HepG2 (cell line): ENCODE results near the gene BRI3BP. TPM values are rescaled to one million over a fixed set of nuclear protein-coding genes. Genes with fewer than 3 reads are reported as not detected.

ENCODE experiments used
- ATRX ChIP-seq: sonication (generic); formaldehyde crosslinking; IDR thresholded peaks from 2 replicates; pipeline ENCODE4 v1.4.0; 2020; ENCODE audit warnings: missing genetic modification reagents, borderline replicate concordance
- GRHL1 ChIP-seq: sonication (generic); formaldehyde crosslinking; conservative IDR thresholded peaks from 2 replicates; pipeline ENCODE4 v1.8.0; 2022; ENCODE audit warnings: missing genetic modification reagents
- HOXA7 ChIP-seq: sonication (generic); formaldehyde crosslinking; IDR thresholded peaks from 2 replicates; pipeline ENCODE4 v1.8.1; 2022; ENCODE audit warnings: mild to moderate bottlenecking, missing genetic modification reagents, moderate library complexity
- MTA1 ChIP-seq: sonication (generic); formaldehyde crosslinking; IDR thresholded peaks from 2 replicates; pipeline ENCODE4 v1.4.0; 2020; ENCODE audit warnings: missing genetic modification reagents, mild to moderate bottlenecking, borderline replicate concordance
- NAIF1 ChIP-seq: sonication (generic); formaldehyde crosslinking; IDR thresholded peaks from 2 replicates; pipeline ENCODE4 v1.5.0; 2020; ENCODE audit warnings: mild to moderate bottlenecking, missing genetic modification reagents, borderline replicate concordance
- PAX8 ChIP-seq: sonication (generic); formaldehyde crosslinking; IDR thresholded peaks from 2 replicates; pipeline ENCODE4 v1.8.0; 2022; ENCODE audit warnings: mild to moderate bottlenecking, missing genetic modification reagents, borderline replicate concordance
- TARDBP ChIP-seq: sonication (generic); formaldehyde crosslinking; IDR thresholded peaks from 2 replicates; pipeline ENCODE4 v1.8.0; 2022; ENCODE audit warnings: mild to moderate bottlenecking, missing genetic modification reagents
- XRCC5 ChIP-seq: fragments of 200-400 bp; formaldehyde crosslinking; optimal IDR thresholded peaks from 2 replicates; pipeline ENCODE3; 2017; ENCODE audit warnings: mild to moderate bottlenecking, low read length
- ZBTB40 ChIP-seq, 2 experiments: fragments of 450-650 bp in 1 of 2; sonication (generic) in 1 of 2; formaldehyde crosslinking in 1 of 2; IDR thresholded peaks; 2 replicates each; pipeline versions ENCODE4 v1.6.1 to v1.8.0; 2016 to 2022; ENCODE audit warnings: antibody characterized with exemption in 1 of 2, mild to moderate bottlenecking in 1 of 2, missing genetic modification reagents in 1 of 2
- ZNF563 ChIP-seq: sonication (generic); formaldehyde crosslinking; IDR thresholded peaks from 2 replicates; pipeline ENCODE4 v1.8.0; 2022; ENCODE audit warnings: mild to moderate bottlenecking, moderate library complexity, missing genetic modification reagents
- ZNF687 ChIP-seq: sonication (generic); formaldehyde crosslinking; IDR thresholded peaks from 2 replicates; pipeline ENCODE4 v1.5.1; 2020; ENCODE audit warnings: mild to moderate bottlenecking, missing genetic modification reagents, moderate library complexity
- polyA plus RNA-seq, 8 experiments: library from polyadenylated mRNA; depleted of rRNA in 3 of 8; stranded (reverse) in 7 of 8; unstranded in 1 of 8; fragments of >200 nt; fragmentation: Illumina TruSeq in 4 of 8; extraction: Trizol in 4 of 8; gene quantifications; 2 replicates each; pipeline versions ENCODE4 v1.2.1 to v1.2.3, GENCODE V29; 2011 to 2016; ENCODE audit warnings: low read depth in 4 of 8, missing spikeins in 1 of 8, mixed read lengths in 1 of 8; ENCODE audit not compliant: insufficient read depth in 1 of 8
- total RNA-seq, 5 experiments: library from RNA; depleted of rRNA; stranded (reverse); fragments of >200 nt; fragmentation: Illumina TruSeq; extraction: Trizol; gene quantifications; 2 replicates each; pipeline ENCODE4 v1.2.3, GENCODE V29; 2016; ENCODE audit warnings: low read depth in 1 of 5

Gene BRI3BP
- total and polyA plus RNA-seq, 2 of the 13 experiments (the other 11 are each of a cell fraction or from before 2014, with no cell fraction given) = 7.5 to 21.1 TPM

- TF ChIP-seq ZBTB40 (IDR thresholded peaks at IDR 0.05) (no peak), ZBTB40 (CRISPR knock-in tag; IDR thresholded peaks at IDR 0.05) (0 out of 2 replicates have a peak, but pooled peaks have one; percentile 18), NAIF1 (CRISPR knock-in tag) (no peak), HOXA7 (CRISPR knock-in tag) (no peak), GRHL1 (no peak), ZNF563 (CRISPR knock-in tag) (0 out of 2 replicates have a peak, but pooled peaks have one; percentile 23), ZNF687 (CRISPR knock-in tag) (peak; percentile 68), XRCC5 (no peak), ATRX (CRISPR knock-in tag) (no peak), PAX8 (no peak), MTA1 (CRISPR knock-in tag) (no peak), TARDBP (CRISPR knock-in tag) (no peak)
These were observed 72.6 kb downstream of the BRI3BP start (continued) for GRCh38 chr12:125065919-125066570.
